SK-N-MC (cell line): ENCODE measurements around the gene SAA2.

ENCODE experiments used
- EZH2 ChIP-seq: fragments of 200-600 bp; sonication (generic); IDR thresholded peaks from one replicate; pipeline ENCODE4 v1.6.1; 2017; ENCODE audit warnings: antibody characterized with exemption
- POLR2AphosphoS5 ChIP-seq: IDR thresholded peaks from 2 replicates; pipeline ENCODE4 v1.6.1; 2012; ENCODE audit warnings: mild to moderate bottlenecking, low read depth, low read length, borderline replicate concordance

- TF ChIP-seq POLR2AphosphoS5 (no peak), EZH2 (no peak)
Measured at GRCh38 chr11:18196532-18196931, 51.9 kb downstream of the SAA2 start.
